Activated naive CD4-positive, alpha-beta T cell treated with anti-CD3 and anti-CD28 coated beads, Interleukin-2, amount 10 ng/mL, durations not matched to agents 7 days and 5 days (primary cell): ENCODE measurements around the gene NAA25.
"Not testable (repeated sequence)": the region's sequence is repeated elsewhere in the genome, so short reads cannot be mapped to it uniquely, and the experiment has no call there.

ENCODE experiments used
- CTCF ChIA-PET: fragments of 350-600 bp; sonication (Branson Sonifier 250); formaldehyde crosslinking; loops from one replicate; lab custom pipeline; 2021; ENCODE audit warnings: antibody characterized with exemption; lab: Charles Lee
- DNase-seq: peaks from one replicate; pipeline ENCODE4 v3.0.0-alpha.2; 2020
- H3K27ac Mint-ChIP-seq: one replicate; pipeline ENCODE4 v1.8.0; 2021; ENCODE audit warnings: mild to moderate bottlenecking, moderate library complexity, mixed read lengths
- H3K27me3 Mint-ChIP-seq: one replicate; pipeline ENCODE4 v1.8.0; 2021; ENCODE audit warnings: mild to moderate bottlenecking, mixed read lengths
- H3K36me3 Mint-ChIP-seq: one replicate; pipeline ENCODE4 v1.8.0; 2021; ENCODE audit warnings: mixed read lengths
- H3K4me1 Mint-ChIP-seq: one replicate; pipeline ENCODE4 v1.8.0; 2021; ENCODE audit warnings: mixed read lengths
- H3K4me3 Mint-ChIP-seq: one replicate; pipeline ENCODE4 v1.8.0; 2021; ENCODE audit warnings: mild to moderate bottlenecking, moderate library complexity, mixed read lengths
- H3K9me3 Mint-ChIP-seq: one replicate; pipeline ENCODE4 v1.8.0; 2021; ENCODE audit warnings: mixed read lengths

The NAA25 gene

GRCh38 chr12:112126000-112126438 is 17.4 kb upstream of the NAA25 start:
- Mint-ChIP-seq H3K9me3 (no peaks in the 10 kb centered on the region), H3K27me3 (peaks cover 10% of the 10 kb centered on the region), H3K27ac (peak overlapping the region; percentile 93), H3K4me3 (peak overlapping the region; percentile 81), H3K36me3 (peaks cover 15% of the 10 kb centered on the region), H3K4me1 (peaks cover 49% of the 10 kb centered on the region)
- DNase-seq: peak; percentile 27
- CTCF ChIA-PET: interaction anchor here (1.8 kb wide), 1 partner anchor 39 kb away, joined by 5 read pairs; no protein-coding TSS in a partner anchor

GRCh38 chr12:112125250-112125999 is 16.8 kb upstream of the NAA25 start, which contains the start of gene TRAFD1:
TRAFD1 (plus strand) TSS chr12:112125560; CDS start chr12:112130523, 4,963 bp downstream.
- peak within 1 kb of the TSS; percentile 81 for H3K4me3 Mint-ChIP-seq
- peaks cover 15% of the 10 kb centered on the region for H3K27me3 Mint-ChIP-seq
- H3K9me3 Mint-ChIP-seq: no peaks in the 10 kb centered on the region
- peak; percentile 99 for DNase-seq
- CTCF ChIA-PET: interaction anchor here (0.6 to 1.8 kb wide), 2 partner anchors 39 to 131 kb away, joined by 3 to 5 read pairs; no protein-coding TSS in a partner anchor
- H3K4me1 Mint-ChIP-seq: peaks cover 47% of the 10 kb centered on the region
- peak within 1 kb of the TSS; percentile 93 for H3K27ac Mint-ChIP-seq
- H3K36me3 Mint-ChIP-seq: peaks cover 14% of the 10 kb centered on the region

GRCh38 chr12:112124918-112125249 is 16.3 kb upstream of the NAA25 start:
- H3K9me3 Mint-ChIP-seq: no peaks in the 10 kb centered on the region
- H3K4me3 Mint-ChIP-seq: peak overlapping the region; percentile 34
- H3K4me1 Mint-ChIP-seq: peaks cover 44% of the 10 kb centered on the region
- CTCF ChIA-PET: interaction anchor here (0.6 to 1.8 kb wide), 2 partner anchors 38 to 131 kb away, joined by 3 to 5 read pairs; no protein-coding TSS in a partner anchor
- DNase-seq: no peak
- peaks cover 20% of the 10 kb centered on the region for H3K27me3 Mint-ChIP-seq
- peaks cover 14% of the 10 kb centered on the region for H3K36me3 Mint-ChIP-seq
- H3K27ac Mint-ChIP-seq: peak overlapping the region; percentile 89

- DNase-seq: no peak
- CTCF ChIA-PET: interaction anchor here (1.4 kb wide), 1 partner anchor 9 kb away, joined by 5 read pairs; no protein-coding TSS in a partner anchor
- no peaks in the 10 kb centered on the region for H3K9me3 Mint-ChIP-seq
- H3K4me1 Mint-ChIP-seq: peaks cover 25% of the 10 kb centered on the region
- H3K27me3 Mint-ChIP-seq: peaks cover 36% of the 10 kb centered on the region
- no peak overlapping the region for H3K27ac Mint-ChIP-seq
- H3K4me3 Mint-ChIP-seq: no peak overlapping the region
- H3K36me3 Mint-ChIP-seq: peaks cover 12% of the 10 kb centered on the region
Measured at GRCh38 chr12:112122823-112123690, 14.5 kb upstream of the NAA25 start.

- Mint-ChIP-seq H3K4me3 (no peak overlapping the region), H3K27ac (no peak overlapping the region), H3K36me3 (peaks cover 10% of the 10 kb centered on the region), H3K9me3 (no peaks in the 10 kb centered on the region), H3K4me1 (peaks cover 21% of the 10 kb centered on the region), H3K27me3 (peaks cover 36% of the 10 kb centered on the region)
- no peak for DNase-seq
- CTCF ChIA-PET: interaction anchor here (1.4 kb wide), 1 partner anchor 8 kb away, joined by 5 read pairs; no protein-coding TSS in a partner anchor
Measured at GRCh38 chr12:112121780-112122565, 13.4 kb upstream of the NAA25 start.

- H3K4me3 Mint-ChIP-seq: no peak overlapping the region
- H3K27me3 Mint-ChIP-seq: peaks cover 36% of the 10 kb centered on the region
- no peak overlapping the region for H3K27ac Mint-ChIP-seq
- no peaks in the 10 kb centered on the region for H3K36me3 Mint-ChIP-seq
- H3K9me3 Mint-ChIP-seq: no peaks in the 10 kb centered on the region
- CTCF ChIA-PET: no interaction called here
- peaks cover 19% of the 10 kb centered on the region for H3K4me1 Mint-ChIP-seq
- DNase-seq: no peak
Measured at GRCh38 chr12:112117685-112118084, 9.1 kb upstream of the NAA25 start.

- CTCF ChIA-PET: interaction anchor here (0.9 kb wide), 1 partner anchor 14 kb away, joined by 3 read pairs; no protein-coding TSS in a partner anchor
- peak; percentile 47 for DNase-seq
- Mint-ChIP-seq H3K9me3 (no peaks in the 10 kb centered on the region), H3K4me1 (peaks cover 22% of the 10 kb centered on the region), H3K27ac (peak overlapping the region; percentile 9), H3K4me3 (no peak overlapping the region), H3K36me3 (no peaks in the 10 kb centered on the region), H3K27me3 (peaks cover 29% of the 10 kb centered on the region)
Measured at GRCh38 chr12:112116232-112117060, 7.9 kb upstream of the NAA25 start.

- no peak for DNase-seq
- H3K27me3 Mint-ChIP-seq: peaks cover 22% of the 10 kb centered on the region
- CTCF ChIA-PET: interaction anchor here (0.9 kb wide), 1 partner anchor 15 kb away, joined by 3 read pairs; no protein-coding TSS in a partner anchor
- H3K27ac Mint-ChIP-seq: no peak overlapping the region
- H3K4me3 Mint-ChIP-seq: no peak overlapping the region
- peaks cover 21% of the 10 kb centered on the region for H3K4me1 Mint-ChIP-seq
- no peaks in the 10 kb centered on the region for H3K9me3 Mint-ChIP-seq
- no peaks in the 10 kb centered on the region for H3K36me3 Mint-ChIP-seq
Measured at GRCh38 chr12:112115259-112116045, 6.9 kb upstream of the NAA25 start.

GRCh38 chr12:112112409-112113133 is 4.0 kb upstream of the NAA25 start:
- Mint-ChIP-seq H3K4me1 (peaks cover 38% of the 10 kb centered on the region), H3K27me3 (no peaks in the 10 kb centered on the region), H3K9me3 (no peaks in the 10 kb centered on the region), H3K36me3 (peaks cover 6% of the 10 kb centered on the region), H3K4me3 (no peak overlapping the region), H3K27ac (no peak overlapping the region)
- CTCF ChIA-PET: interaction anchor here (1.3 to 1.8 kb wide), 2 partner anchors 10 to 19 kb away, joined by 4 to 5 read pairs; no protein-coding TSS in a partner anchor
- no peak for DNase-seq

GRCh38 chr12:112111931-112112330 is 3.3 kb upstream of the NAA25 start:
- CTCF ChIA-PET: no interaction called here

GRCh38 chr12:112110787-112111662 is 2.4 kb upstream of the NAA25 start:
- H3K27ac Mint-ChIP-seq, DNase-seq, H3K9me3 Mint-ChIP-seq, H3K4me3 Mint-ChIP-seq, H3K36me3 Mint-ChIP-seq, H3K27me3 Mint-ChIP-seq: not testable (repeated sequence)
- CTCF ChIA-PET: interaction anchor here (0.7 kb wide), 1 partner anchor 324 kb away, joined by 3 read pairs; no protein-coding TSS in a partner anchor
- H3K4me1 Mint-ChIP-seq: peaks cover 43% of the 10 kb centered on the region

More at GRCh38 chr12:112111931-112112330, 3.3 kb upstream of the NAA25 start:
- Mint-ChIP-seq H3K36me3 (peaks cover 7% of the 10 kb centered on the region), H3K9me3 (no peaks in the 10 kb centered on the region), H3K4me1 (peaks cover 42% of the 10 kb centered on the region), H3K4me3 (no peak overlapping the region), H3K27ac (no peak overlapping the region), H3K27me3 (no peaks in the 10 kb centered on the region)
- no peak for DNase-seq
